Brain microvascular endothelial cell (primary cell): ENCODE measurements around the gene C17orf50.

Source experiments
- DNase-seq: peaks from one replicate; pipeline ENCODE4 v3.0.0-alpha.2; 2020
- H3K27ac ChIP-seq: fragments of 250-450 bp; sonication (Bioruptor Pico); 2 replicates; pipeline ENCODE4 v1.5.1; 2020; ENCODE audit warnings: mild to moderate bottlenecking, moderate library complexity
- H3K27me3 ChIP-seq: fragments of 250-450 bp; sonication (Bioruptor Pico); replicated peaks from 2 replicates; pipeline ENCODE4 v1.5.1; 2020; ENCODE audit warnings: mild to moderate bottlenecking
- H3K36me3 ChIP-seq: fragments of 250-450 bp; sonication (Bioruptor Pico); replicated peaks from 2 replicates; pipeline ENCODE4 v1.5.1; 2020; ENCODE audit warnings: mild to moderate bottlenecking
- H3K4me3 ChIP-seq: 2 replicates; pipeline ENCODE4 v1.5.1; 2011; ENCODE audit warnings: low read depth, mild to moderate bottlenecking, control low read depth, low read length, moderate library complexity
- CTCF ChIP-seq: IDR thresholded peaks from 2 replicates; pipeline ENCODE4 v1.5.1; 2011; ENCODE audit warnings: low read depth, mild to moderate bottlenecking, moderate library complexity, low read length, control low read depth, inconsistent platforms; ENCODE audit errors: missing control alignments
- in situ Hi-C: cut with HindIII; loops from 2 replicates; pipeline ENCODE4 v1.10.0; 2017; ENCODE audit warnings: low sequenced_read_pairs, low pct_ligation_motif_present

The C17orf50 gene

GRCh38 chr17:35740997-35741931 is 19.4 kb upstream of the C17orf50 start:
- Histone ChIP-seq H3K4me3 (no peak overlapping the region), H3K27me3 (peaks cover 17% of the 10 kb centered on the region), H3K36me3 (no peaks in the 10 kb centered on the region), H3K27ac (no peak overlapping the region)
- peak; percentile 17 for TF ChIP-seq CTCF
- DNase-seq, result no peak
- in situ Hi-C loops, result no loop called here

- no peaks in the 10 kb centered on the region for H3K36me3 ChIP-seq
- peaks cover 17% of the 10 kb centered on the region for H3K27me3 ChIP-seq
- no peak for TF ChIP-seq CTCF
- no peak overlapping the region for H3K27ac ChIP-seq
- H3K4me3 ChIP-seq, result no peak overlapping the region
- in situ Hi-C loops, result no loop called here
- DNase-seq, result no peak
Observed at GRCh38 chr17:35742496-35742895, 18.2 kb upstream of the C17orf50 start.

GRCh38 chr17:35742896-35743477 is 17.7 kb upstream of the C17orf50 start:
- in situ Hi-C loops, result no loop called here
- no peak overlapping the region for H3K27ac ChIP-seq
- H3K27me3 ChIP-seq, result peaks cover 17% of the 10 kb centered on the region
- no peak for TF ChIP-seq CTCF
- H3K4me3 ChIP-seq, result no peak overlapping the region
- no peaks in the 10 kb centered on the region for H3K36me3 ChIP-seq
- no peak for DNase-seq

GRCh38 chr17:35743626-35744328 is 16.9 kb upstream of the C17orf50 start:
- Histone ChIP-seq H3K27ac (no peak overlapping the region), H3K36me3 (no peaks in the 10 kb centered on the region), H3K27me3 (peaks cover 20% of the 10 kb centered on the region), H3K4me3 (no peak overlapping the region)
- in situ Hi-C loops, result no loop called here
- TF ChIP-seq CTCF, result no peak
- DNase-seq, result peak; percentile 28

GRCh38 chr17:35744830-35745229 is 15.9 kb upstream of the C17orf50 start:
- no peak for TF ChIP-seq CTCF
- in situ Hi-C loops, result no loop called here
- DNase-seq, result no peak
- Histone ChIP-seq H3K27me3 (peaks cover 31% of the 10 kb centered on the region), H3K36me3 (no peaks in the 10 kb centered on the region), H3K27ac (no peak overlapping the region), H3K4me3 (no peak overlapping the region)
